Measurements from ENCODE around the gene NHS. TPM values are rescaled to one million over a fixed set of nuclear protein-coding genes. Genes with fewer than 3 reads are reported as not detected.

NHS gene
- total RNA-seq, 2 donors from 2014 or later, result 3.0 to 4.3 TPM

DNA sequence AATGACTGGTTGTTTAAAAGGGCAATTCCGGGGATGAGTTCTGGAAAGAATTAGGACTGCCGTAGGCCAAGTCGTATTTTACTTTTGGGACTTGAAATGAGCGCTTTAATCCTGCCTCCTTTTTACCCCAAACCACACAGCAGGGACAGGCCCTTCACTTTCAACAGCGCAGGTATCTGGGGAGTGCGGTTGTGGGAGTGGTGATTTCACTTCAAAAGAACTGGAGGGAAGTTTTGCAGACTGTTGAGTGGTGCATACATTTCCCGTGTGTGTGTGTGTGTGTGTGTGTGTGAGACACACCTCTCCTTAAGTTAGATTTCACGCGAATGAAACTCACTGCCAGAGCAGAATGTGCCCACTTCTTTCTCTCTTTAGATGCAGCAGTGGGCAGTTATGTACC, 2.8 kb downstream of the NHS start:
- DNase-seq, result no peak
- Histone ChIP-seq H3K4me1 (no peaks in the 10 kb centered on the region), H3K27me3 (peaks cover 5% of the 10 kb centered on the region), H3K27ac (no peak overlapping the region), H3K9ac (ENCODE audit: low read depth in 2 of 2, low read length in 2 of 2) (no peak overlapping the region), H3K9me3 (no peaks in the 10 kb centered on the region), H3K4me3 (no peak overlapping the region), H3K36me3 (no peaks in the 10 kb centered on the region)
- TF ChIP-seq CTCF (IDR thresholded peaks at IDR 0.05), result no peak
- intact Hi-C loops (cut with DNase I), result loop anchor here (5.0 to 10.0 kb wide), 2 partner anchors 147 to 215 kb away; no protein-coding TSS in a partner anchor

DNA sequence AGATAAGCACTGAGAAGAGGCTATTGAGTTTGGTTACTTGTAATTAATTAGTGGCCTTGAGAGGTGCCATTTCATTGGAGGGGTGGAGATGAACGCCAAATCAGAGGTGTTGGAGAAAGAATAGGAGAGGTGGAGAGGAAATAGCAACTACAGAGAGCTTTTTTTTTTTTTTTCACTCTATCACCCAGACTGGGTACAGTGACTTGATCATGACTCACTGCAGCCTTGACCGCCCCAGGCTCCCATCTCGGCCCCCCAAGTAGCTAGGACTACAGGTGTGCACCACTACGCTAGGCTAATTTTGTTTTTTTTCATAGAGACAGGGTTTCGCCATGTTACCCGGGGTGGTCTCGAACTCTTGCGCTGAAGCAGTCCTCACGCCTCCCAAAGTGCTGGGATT, 5.2 kb downstream of the NHS start:
- Histone ChIP-seq H3K36me3 (no peaks in the 10 kb centered on the region), H3K27ac (no peak overlapping the region), H3K27me3 (peaks cover 5% of the 10 kb centered on the region), H3K4me3 (no peak overlapping the region), H3K4me1 (no peaks in the 10 kb centered on the region), H3K9ac (ENCODE audit: low read depth in 2 of 2, low read length in 2 of 2) (no peak overlapping the region), H3K9me3 (no peaks in the 10 kb centered on the region)
- TF ChIP-seq CTCF (IDR thresholded peaks at IDR 0.05), result no peak
- intact Hi-C loops (cut with DNase I), result no loop called here
- DNase-seq, result no peak

DNA sequence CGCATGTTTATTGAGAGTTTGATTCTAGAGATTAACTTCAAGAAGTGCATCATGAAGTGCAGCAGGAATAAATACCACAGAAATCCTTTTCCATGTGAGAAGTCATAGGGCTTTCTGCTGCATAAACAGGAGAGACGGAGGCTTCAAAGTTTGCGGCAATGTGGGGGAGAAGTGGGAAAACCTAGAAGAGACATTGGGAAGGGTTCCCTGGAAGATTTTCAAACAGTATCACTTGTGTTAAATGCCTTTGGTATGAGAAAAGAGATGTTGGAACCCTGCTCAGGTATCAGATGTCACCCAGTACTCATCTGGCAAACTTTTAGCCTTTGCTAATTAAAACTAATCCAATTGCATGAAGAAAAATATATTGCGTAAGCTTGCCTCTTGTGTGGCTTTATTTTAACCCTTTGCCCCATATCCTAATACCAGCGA, 15.4 kb downstream of the NHS start:
- intact Hi-C loops (cut with DNase I), result no loop called here
- Histone ChIP-seq H3K9ac (ENCODE audit: low read depth in 2 of 2, low read length in 2 of 2) (no peak overlapping the region), H3K27ac (no peak overlapping the region), H3K9me3 (no peaks in the 10 kb centered on the region), H3K4me1 (no peaks in the 10 kb centered on the region), H3K27me3 (no peaks in the 10 kb centered on the region), H3K4me3 (no peak overlapping the region), H3K36me3 (no peaks in the 10 kb centered on the region)
- no peak for DNase-seq
- no peak for TF ChIP-seq CTCF (IDR thresholded peaks at IDR 0.05)

GRCh38 chrX:17395154-17395553, 20.2 kb downstream of the NHS start:
- Histone ChIP-seq H3K27ac (no peak overlapping the region), H3K9me3 (no peaks in the 10 kb centered on the region), H3K4me3 (no peak overlapping the region), H3K4me1 (no peaks in the 10 kb centered on the region), H3K27me3 (no peaks in the 10 kb centered on the region), H3K36me3 (no peaks in the 10 kb centered on the region), H3K9ac (ENCODE audit: low read depth in 2 of 2, low read length in 2 of 2) (no peak overlapping the region)
- TF ChIP-seq CTCF (IDR thresholded peaks at IDR 0.05), result no peak
- intact Hi-C loops (cut with DNase I), result no loop called here
- no peak for DNase-seq

- Histone ChIP-seq H3K27me3 (no peaks in the 10 kb centered on the region), H3K36me3 (no peaks in the 10 kb centered on the region), H3K9ac (ENCODE audit: low read depth in 2 of 2, low read length in 2 of 2) (no peak overlapping the region), H3K9me3 (no peaks in the 10 kb centered on the region), H3K27ac (no peak overlapping the region), H3K4me3 (no peak overlapping the region), H3K4me1 (no peaks in the 10 kb centered on the region)
- intact Hi-C loops (cut with DNase I), result no loop called here
- no peak for TF ChIP-seq CTCF (IDR thresholded peaks at IDR 0.05)
- DNase-seq, result no peak
Measured at GRCh38 chrX:17397074-17397473, 22.1 kb downstream of the NHS start.

All from colonic mucosa (tissue), 4 donors.